Subcutaneous adipose tissue (tissue), 4 donors: ENCODE data around the gene DLL4. TPM values are rescaled to one million over a fixed set of nuclear protein-coding genes. Genes with fewer than 3 reads are reported as not detected.

Experiments
- CTCF ChIP-seq: fragments of 450-650 bp; IDR thresholded peaks from one replicate; pipeline ENCODE4 v1.5.1; 2016; ENCODE audit warnings: low read depth, mild to moderate bottlenecking, control low read depth, antibody characterized with exemption, moderate library complexity
- total RNA-seq, 4 donors: library from RNA; depleted of rRNA; stranded (reverse); fragments of >200 nt; gene quantifications; one replicate each; pipeline ENCODE4 v1.1.0, GENCODE V29; 2016

The DLL4 gene
- total RNA-seq, 4 donors from 2014 or later, result 2.9 to 36.2 (median 9.8) TPM

- no peak for TF ChIP-seq CTCF
These were observed 19.2 kb upstream of the DLL4 start for GRCh38 chr15:40909662-40910630.

- no peak for TF ChIP-seq CTCF
These were observed 18.0 kb upstream of the DLL4 start for GRCh38 chr15:40911141-40911540.

GRCh38 chr15:40911693-40912092 lies 17.4 kb upstream of the DLL4 start:
- no peak for TF ChIP-seq CTCF

- no peak for TF ChIP-seq CTCF
These were observed 16.7 kb upstream of the DLL4 start for GRCh38 chr15:40912478-40912877.

- no peak for TF ChIP-seq CTCF
These were observed 15.1 kb upstream of the DLL4 start for GRCh38 chr15:40914013-40914412.

GRCh38 chr15:40914486-40914885 lies 14.7 kb upstream of the DLL4 start:
- no peak for TF ChIP-seq CTCF

- TF ChIP-seq CTCF, result no peak
These were observed 14.0 kb upstream of the DLL4 start for GRCh38 chr15:40915116-40915661.
